Large intestine (tissue), 3 donors: ENCODE measurements around the gene ABR. TPM values are rescaled to one million over a fixed set of nuclear protein-coding genes. Genes with fewer than 3 reads are reported as not detected.
"Not testable (repeated sequence)": the region's sequence is repeated elsewhere in the genome, so short reads cannot be mapped to it uniquely, and the experiment has no call there.

ENCODE experiments used
- DNase-seq, 2 donors: peaks; one replicate each; pipeline versions ENCODE4 v3.0.0 to v3.0.0-alpha.2; 2013
- H3K27ac ChIP-seq: one replicate; pipeline ENCODE4 v1.5.1; 2013; ENCODE audit warnings: low read length
- H3K27me3 ChIP-seq: 2 replicates; pipeline ENCODE4 v1.6.1; 2013; ENCODE audit warnings: low read length; ENCODE audit not compliant: control insufficient read depth, insufficient read depth
- H3K36me3 ChIP-seq: 2 replicates; pipeline ENCODE4 v1.6.1; 2013; ENCODE audit warnings: low read length; ENCODE audit not compliant: control insufficient read depth, insufficient read depth
- H3K4me1 ChIP-seq: one replicate; pipeline ENCODE4 v1.6.1; 2013; ENCODE audit warnings: low read length; ENCODE audit not compliant: control insufficient read depth, insufficient read depth
- H3K4me3 ChIP-seq: one replicate; pipeline ENCODE4 v1.5.1; 2013; ENCODE audit warnings: low read length
- H3K9me3 ChIP-seq: one replicate; pipeline ENCODE4 v1.6.1; 2013; ENCODE audit warnings: mild to moderate bottlenecking, low read depth, low read length, moderate library complexity; ENCODE audit not compliant: control insufficient read depth
- WGBS: methylation state at CpG from one replicate; pipeline ENCODE4 v1.1.5; 2013; ENCODE audit warnings: low lambda C conversion rate; ENCODE audit not compliant: insufficient coverage; 5-methylcytosine and 5-hydroxymethylcytosine counted together
- polyA plus RNA-seq: library from polyadenylated mRNA; unstranded; fragments of 120-200 nt; gene quantifications from one replicate; pipeline ENCODE4 v1.2.1, GENCODE V29; 2013

Gene ABR
- polyA plus RNA-seq, 1 donor = 125 TPM

- H3K27ac ChIP-seq, H3K36me3 ChIP-seq, H3K9me3 ChIP-seq, H3K27me3 ChIP-seq, DNase-seq, H3K4me3 ChIP-seq: not testable (repeated sequence)
- peaks cover 19% of the 10 kb centered on the region for H3K4me1 ChIP-seq
- WGBS = no CpG with 5 or more reads among the region's 1 CpG
Measured at GRCh38 chr17:1121442-1121817, 58.4 kb downstream of the ABR start.

- H3K27ac ChIP-seq = no peak overlapping the region
- H3K4me1 ChIP-seq = peaks cover 19% of the 10 kb centered on the region
- DNase-seq = no peak
- no peaks in the 10 kb centered on the region for H3K27me3 ChIP-seq
- H3K36me3 ChIP-seq = no peaks in the 10 kb centered on the region
- H3K9me3 ChIP-seq = peaks cover 1% of the 10 kb centered on the region
- WGBS = 100% methylated on average over 1 of the region's 12 CpGs
- no peak overlapping the region for H3K4me3 ChIP-seq
Measured at GRCh38 chr17:1120596-1121441, 59.0 kb downstream of the ABR start.

GRCh38 chr17:1119924-1120323, 59.9 kb downstream of the ABR start:
- no peak overlapping the region for H3K4me3 ChIP-seq
- H3K27ac ChIP-seq = no peak overlapping the region
- H3K36me3 ChIP-seq = no peaks in the 10 kb centered on the region
- no peaks in the 10 kb centered on the region for H3K9me3 ChIP-seq
- no peak for DNase-seq
- 100% methylated on average over 1 of the region's 8 CpGs for WGBS
- H3K4me1 ChIP-seq = peaks cover 24% of the 10 kb centered on the region
- H3K27me3 ChIP-seq = no peaks in the 10 kb centered on the region

- Histone ChIP-seq H3K27ac (no peak overlapping the region), H3K27me3 (no peaks in the 10 kb centered on the region), H3K4me1 (peaks cover 15% of the 10 kb centered on the region), H3K36me3 (no peaks in the 10 kb centered on the region), H3K4me3 (no peak overlapping the region), H3K9me3 (no peaks in the 10 kb centered on the region)
- no CpG with 5 or more reads among the region's 12 CpGs for WGBS
- DNase-seq = no peak
Measured at GRCh38 chr17:1116602-1117001, 63.2 kb downstream of the ABR start.

GRCh38 chr17:1112875-1113274, 66.9 kb downstream of the ABR start:
- Histone ChIP-seq H3K27ac (no peak overlapping the region), H3K36me3 (no peaks in the 10 kb centered on the region), H3K27me3 (no peaks in the 10 kb centered on the region), H3K4me3 (no peak overlapping the region), H3K4me1 (peaks cover 32% of the 10 kb centered on the region), H3K9me3 (no peaks in the 10 kb centered on the region)
- WGBS = no CpG with 5 or more reads among the region's 10 CpGs
- DNase-seq = no peak

- H3K36me3 ChIP-seq = peaks cover 5% of the 10 kb centered on the region
- DNase-seq = no peak
Measured at GRCh38 chr17:1111599-1112443, 68.0 kb downstream of the ABR start.

GRCh38 chr17:1110862-1111598, 68.8 kb downstream of the ABR start:
- peak overlapping the region; percentile 94 for H3K27ac ChIP-seq
- H3K9me3 ChIP-seq = no peaks in the 10 kb centered on the region
- no peak overlapping the region for H3K4me3 ChIP-seq
- peaks cover 6% of the 10 kb centered on the region for H3K36me3 ChIP-seq
- peaks cover 46% of the 10 kb centered on the region for H3K4me1 ChIP-seq
- no peaks in the 10 kb centered on the region for H3K27me3 ChIP-seq
- WGBS = no CpG with 5 or more reads among the region's 19 CpGs
- peak; percentile 56 to 79 for DNase-seq

More at GRCh38 chr17:1111599-1112443, 68.0 kb downstream of the ABR start:
- Histone ChIP-seq H3K4me1 (peaks cover 41% of the 10 kb centered on the region), H3K27me3 (no peaks in the 10 kb centered on the region), H3K4me3 (no peak overlapping the region), H3K27ac (peak overlapping the region; percentile 94), H3K9me3 (no peaks in the 10 kb centered on the region)
- WGBS = 95% methylated on average over 5 of the region's 22 CpGs

- no CpG with 5 or more reads among the region's 3 CpGs for WGBS
- H3K4me1 ChIP-seq = peaks cover 51% of the 10 kb centered on the region
- H3K9me3 ChIP-seq = no peaks in the 10 kb centered on the region
- H3K4me3 ChIP-seq = no peak overlapping the region
- no peaks in the 10 kb centered on the region for H3K27me3 ChIP-seq
- peaks cover 6% of the 10 kb centered on the region for H3K36me3 ChIP-seq
- peak overlapping the region; percentile 94 for H3K27ac ChIP-seq
- peak; percentile 82 to 91 for DNase-seq
Measured at GRCh38 chr17:1110541-1110861, 69.3 kb downstream of the ABR start.

- Histone ChIP-seq H3K27me3 (no peaks in the 10 kb centered on the region), H3K36me3 (peaks cover 6% of the 10 kb centered on the region), H3K4me1 (peaks cover 48% of the 10 kb centered on the region), H3K4me3 (peak overlapping the region; percentile 78), H3K9me3 (no peaks in the 10 kb centered on the region), H3K27ac (peak overlapping the region; percentile 94)
- peak; percentile 94 to 98 for DNase-seq
- WGBS = no CpG with 5 or more reads among the region's 34 CpGs
Measured at GRCh38 chr17:1109606-1110540, 69.9 kb downstream of the ABR start.
